Hepatocyte (in vitro differentiated cells): ENCODE data around the gene NR2F2. TPM values are rescaled to one million over a fixed set of nuclear protein-coding genes. Genes with fewer than 3 reads are reported as not detected.
A peak's percentile ranks its signal among the peaks of the same experiment; 100 is the strongest.

Experiments
- DNase-seq: peaks from one replicate; pipeline ENCODE4 v3.0.0-alpha.2; 2016; ENCODE audit warnings: low spot score
- H2AFZ ChIP-seq: fragments of 200-600 bp; sonication (generic); 2 replicates; pipeline ENCODE4 v1.6.0; 2016; ENCODE audit warnings: antibody characterized with exemption, mild to moderate bottlenecking
- H3K27ac ChIP-seq: fragments of 200-600 bp; sonication (generic); 2 replicates; pipeline ENCODE4 v1.5.1; 2016; ENCODE audit warnings: mild to moderate bottlenecking
- H3K27me3 ChIP-seq: fragments of 200-600 bp; sonication (generic); 2 replicates; pipeline ENCODE4 v1.6.1; 2016
- H3K36me3 ChIP-seq: fragments of 200-600 bp; sonication (generic); replicated peaks from 2 replicates; pipeline ENCODE4 v1.5.1; 2016; ENCODE audit warnings: low read depth; ENCODE audit not compliant: insufficient read depth
- H3K4me1 ChIP-seq: fragments of 200-600 bp; sonication (generic); 2 replicates; pipeline ENCODE4 v1.5.1; 2016; ENCODE audit warnings: mild to moderate bottlenecking, moderate library complexity; ENCODE audit not compliant: insufficient read depth
- H3K4me2 ChIP-seq: fragments of 200-600 bp; sonication (generic); 2 replicates; pipeline ENCODE4 v1.6.0; 2016
- H3K4me3 ChIP-seq: fragments of 200-600 bp; sonication (generic); 2 replicates; pipeline ENCODE4 v1.5.1; 2016; ENCODE audit warnings: mild to moderate bottlenecking
- H3K79me2 ChIP-seq: fragments of 200-600 bp; sonication (generic); 2 replicates; pipeline ENCODE4 v1.6.0; 2017; ENCODE audit warnings: mild to moderate bottlenecking
- H3K9me2 ChIP-seq: fragments of 200-600 bp; sonication (generic); replicated peaks from 2 replicates; pipeline ENCODE4 v1.6.0; 2017; ENCODE audit warnings: mild to moderate bottlenecking; ENCODE audit not compliant: insufficient read depth
- H3K9me3 ChIP-seq: fragments of 200-600 bp; sonication (generic); 2 replicates; pipeline ENCODE4 v1.5.1; 2016; ENCODE audit warnings: low read depth, mild to moderate bottlenecking
- H4K20me1 ChIP-seq: fragments of 200-600 bp; sonication (generic); 2 replicates; pipeline ENCODE4 v1.6.0; 2016; ENCODE audit warnings: mild to moderate bottlenecking; ENCODE audit not compliant: insufficient read depth, poor library complexity, severe bottlenecking
- EZH2 ChIP-seq: fragments of 200-600 bp; sonication (generic); IDR thresholded peaks from 2 replicates; pipeline ENCODE4 v1.6.1; 2016; ENCODE audit warnings: antibody characterized with exemption, mild to moderate bottlenecking, borderline replicate concordance
- EZH2phosphoT487 ChIP-seq: fragments of 200-600 bp; sonication (generic); IDR thresholded peaks from one replicate; pipeline ENCODE4 v1.6.1; 2018; ENCODE audit warnings: antibody characterized with exemption, mild to moderate bottlenecking, low read depth, moderate library complexity; ENCODE audit not compliant: unreplicated experiment, severe bottlenecking
- WGBS: methylation state at CpG from one replicate; pipeline ENCODE4 v1.1.6; 2016; ENCODE audit warnings: low lambda C conversion rate; ENCODE audit errors: missing lambda C conversion rate; 5-methylcytosine and 5-hydroxymethylcytosine counted together
- polyA plus RNA-seq: library from polyadenylated mRNA; unstranded; fragments of >200 nt; fragmentation: Nextera tagmentation; extraction: Ambion mirVana; gene quantifications from 2 replicates; pipeline ENCODE4 v1.2.1, GENCODE V29; 2016
- total RNA-seq: library from RNA; depleted of rRNA; stranded (reverse); fragments of >200 nt; gene quantifications from 2 replicates; pipeline ENCODE4 v1.2.3, GENCODE V29; 2014
- TF ChIP-seq, protein P1 (sequence below): fragments of 200-600 bp; sonication (generic); IDR thresholded peaks from 2 replicates; pipeline ENCODE4 v1.5.1; 2016; ENCODE audit warnings: antibody characterized with exemption, mild to moderate bottlenecking; ENCODE audit not compliant: poor library complexity

Gene NR2F2
- total and polyA plus RNA-seq, 2 experiments from 2014 or later: 23.0 to 27.9 TPM

DNA sequence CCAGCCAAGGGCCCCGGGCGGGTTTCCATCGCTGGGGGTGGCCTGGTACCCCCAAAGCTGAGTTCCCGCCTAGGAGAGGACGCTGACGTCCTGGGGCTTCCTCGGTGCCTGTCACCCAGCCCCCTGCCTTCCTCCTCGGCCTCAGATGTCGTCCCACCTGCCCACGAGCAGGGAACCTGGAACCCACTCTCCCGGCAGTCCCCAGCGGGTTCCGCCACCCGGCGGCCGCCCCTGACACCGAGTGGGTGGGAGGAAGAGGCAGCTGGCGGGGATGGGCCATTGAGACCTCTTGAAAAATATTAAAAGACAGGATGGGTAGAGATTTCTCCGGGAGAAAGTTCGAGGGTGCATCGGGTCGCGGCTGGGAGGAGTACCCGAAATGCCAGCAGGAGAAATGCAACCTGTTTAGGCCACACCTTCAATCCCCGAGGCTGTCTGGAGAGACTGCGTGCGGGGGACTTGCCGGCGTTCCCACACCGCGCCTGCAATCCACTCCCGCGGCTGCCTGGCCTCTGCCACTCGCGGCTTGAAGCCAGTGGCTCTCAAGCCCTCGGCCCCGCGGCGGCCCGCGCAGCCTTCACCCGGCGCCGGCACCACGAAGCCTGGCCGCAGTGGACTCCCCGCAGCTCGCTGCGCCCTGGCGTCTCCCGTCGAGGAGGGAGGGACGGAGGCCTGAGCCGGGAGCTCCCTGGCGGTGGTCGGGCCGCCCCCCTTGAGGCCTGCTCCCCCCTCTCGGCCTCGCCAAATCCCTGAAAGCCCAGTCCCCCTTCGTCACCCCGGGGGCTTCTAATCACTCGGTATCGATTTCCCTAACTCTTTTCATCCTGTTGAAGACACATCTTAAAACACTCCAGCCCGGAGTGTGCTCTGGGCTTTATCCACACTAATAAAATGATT is 8.6 kb upstream of the NR2F2 start:
- TF ChIP-seq EZH2phosphoT487 (no peak), EZH2 (peak; percentile 20)
- TF ChIP-seq, protein P1, sequence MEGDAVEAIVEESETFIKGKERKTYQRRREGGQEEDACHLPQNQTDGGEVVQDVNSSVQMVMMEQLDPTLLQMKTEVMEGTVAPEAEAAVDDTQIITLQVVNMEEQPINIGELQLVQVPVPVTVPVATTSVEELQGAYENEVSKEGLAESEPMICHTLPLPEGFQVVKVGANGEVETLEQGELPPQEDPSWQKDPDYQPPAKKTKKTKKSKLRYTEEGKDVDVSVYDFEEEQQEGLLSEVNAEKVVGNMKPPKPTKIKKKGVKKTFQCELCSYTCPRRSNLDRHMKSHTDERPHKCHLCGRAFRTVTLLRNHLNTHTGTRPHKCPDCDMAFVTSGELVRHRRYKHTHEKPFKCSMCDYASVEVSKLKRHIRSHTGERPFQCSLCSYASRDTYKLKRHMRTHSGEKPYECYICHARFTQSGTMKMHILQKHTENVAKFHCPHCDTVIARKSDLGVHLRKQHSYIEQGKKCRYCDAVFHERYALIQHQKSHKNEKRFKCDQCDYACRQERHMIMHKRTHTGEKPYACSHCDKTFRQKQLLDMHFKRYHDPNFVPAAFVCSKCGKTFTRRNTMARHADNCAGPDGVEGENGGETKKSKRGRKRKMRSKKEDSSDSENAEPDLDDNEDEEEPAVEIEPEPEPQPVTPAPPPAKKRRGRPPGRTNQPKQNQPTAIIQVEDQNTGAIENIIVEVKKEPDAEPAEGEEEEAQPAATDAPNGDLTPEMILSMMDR: peak; percentile 25
- H3K27ac ChIP-seq: peak overlapping the region; percentile 57

DNA sequence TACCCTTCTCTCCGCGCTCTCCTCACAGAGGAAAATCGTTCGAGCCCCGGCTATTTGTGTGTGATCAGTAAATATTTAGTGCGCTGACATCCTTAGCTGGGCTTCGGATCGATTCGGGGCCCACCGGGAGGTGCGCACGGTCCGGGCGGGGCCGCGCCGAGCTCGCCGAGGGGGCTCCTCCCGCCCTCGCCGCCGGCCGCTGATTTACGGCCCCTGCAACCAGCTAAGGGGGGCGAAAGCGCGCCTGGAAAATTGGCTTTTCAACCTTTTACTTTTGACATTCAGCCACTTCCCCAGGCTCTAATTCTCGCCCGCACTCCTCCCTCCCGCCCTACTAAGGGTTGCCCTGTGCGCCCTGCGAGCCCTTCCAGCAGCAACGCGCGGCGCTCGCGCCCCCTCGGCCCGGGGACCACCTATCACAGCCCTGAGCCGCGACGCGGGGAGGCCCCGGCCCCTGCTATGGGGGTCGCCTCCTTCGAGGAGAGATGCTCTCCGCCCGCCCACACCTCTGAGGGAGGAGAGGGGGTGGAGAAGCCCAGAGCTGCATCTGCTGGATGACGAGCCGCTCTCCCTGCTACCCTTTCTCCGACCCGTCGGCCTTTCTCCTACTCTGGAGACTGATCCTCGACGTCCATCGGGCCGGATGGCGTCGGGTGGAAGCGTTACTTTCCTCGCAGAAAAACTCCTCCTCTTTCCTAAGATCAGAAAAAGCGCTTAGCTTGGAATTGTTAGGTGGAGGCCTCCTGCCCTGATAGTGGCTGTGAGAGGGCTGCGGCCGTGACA is 7.8 kb upstream of the NR2F2 start:
- Histone ChIP-seq H3K4me1 (peaks cover 24% of the 10 kb centered on the region), H3K9me2 (no peaks in the 10 kb centered on the region), H3K36me3 (no peaks in the 10 kb centered on the region), H2AFZ (peak overlapping the region; percentile 66), H3K9me3 (no peaks in the 10 kb centered on the region), H3K79me2 (peaks cover 44% of the 10 kb centered on the region), H4K20me1 (no peaks in the 10 kb centered on the region), H3K4me2 (peak overlapping the region; percentile 84), H3K27me3 (peaks cover 21% of the 10 kb centered on the region), H3K4me3 (peak overlapping the region; percentile 27), H3K27ac (peak overlapping the region; percentile 57)
- 18% methylated on average over 54 of the region's 66 CpGs for WGBS
- TF ChIP-seq, protein P1: no peak
- TF ChIP-seq EZH2phosphoT487 (peak; percentile 40), EZH2 (peak; percentile 57)
- DNase-seq: peak; percentile 26

More for the DNA sequence above, 8.6 kb upstream of the NR2F2 start:
- H3K4me3 ChIP-seq: peak overlapping the region; percentile 27
- H3K4me2 ChIP-seq: peak overlapping the region; percentile 84
- peaks cover 21% of the 10 kb centered on the region for H3K27me3 ChIP-seq
- no peaks in the 10 kb centered on the region for H3K9me3 ChIP-seq
- peaks cover 40% of the 10 kb centered on the region for H3K79me2 ChIP-seq
- no peaks in the 10 kb centered on the region for H3K9me2 ChIP-seq
- peaks cover 20% of the 10 kb centered on the region for H3K4me1 ChIP-seq
- 5% methylated on average over 50 of the region's 64 CpGs for WGBS
- peak overlapping the region; percentile 66 for H2AFZ ChIP-seq
- DNase-seq: peak; percentile 44
- no peaks in the 10 kb centered on the region for H4K20me1 ChIP-seq
- no peaks in the 10 kb centered on the region for H3K36me3 ChIP-seq

DNA sequence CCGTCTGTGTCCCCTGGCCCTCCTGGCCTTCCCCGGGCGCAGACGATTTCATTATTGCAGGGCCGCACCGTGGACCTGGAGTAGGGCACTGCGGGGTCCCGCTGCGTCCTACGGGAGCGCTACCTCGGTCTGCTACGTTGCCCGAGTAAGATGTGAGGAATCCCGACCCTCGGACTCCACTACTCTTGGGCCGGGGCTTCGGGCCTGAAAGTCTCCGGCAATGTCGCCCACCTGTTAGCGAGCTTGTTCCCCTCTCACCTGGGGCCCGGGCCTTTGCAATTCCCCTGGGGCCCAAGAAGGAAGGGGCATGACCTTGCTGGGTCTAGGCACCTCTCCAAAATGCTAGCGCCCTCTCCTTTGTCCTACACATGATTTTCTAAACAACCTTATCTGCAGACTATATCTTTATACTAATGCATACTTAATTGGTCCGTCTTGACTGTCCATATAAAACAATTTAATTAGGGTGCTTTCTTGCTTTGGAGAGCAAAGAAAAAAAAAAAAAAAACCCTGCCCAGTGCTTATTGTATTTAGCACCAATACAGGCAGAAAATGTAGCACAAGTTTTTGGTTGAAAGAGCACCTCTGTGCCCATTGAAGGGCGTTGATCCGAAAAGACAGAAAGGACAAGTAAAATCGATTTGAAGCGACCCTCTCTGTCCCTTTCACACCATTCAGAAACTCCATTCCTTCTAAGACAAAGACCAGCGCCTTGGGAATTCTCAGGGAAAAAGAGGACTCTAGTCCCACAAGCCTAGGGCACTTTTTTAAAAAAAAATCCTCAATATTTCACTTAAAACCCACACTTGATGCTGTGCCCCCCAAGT is 7.0 kb upstream of the NR2F2 start:
- Histone ChIP-seq H3K4me2 (peak overlapping the region; percentile 84), H3K4me3 (no peak overlapping the region), H3K27ac (peak overlapping the region; percentile 90), H4K20me1 (no peaks in the 10 kb centered on the region), H3K79me2 (peaks cover 52% of the 10 kb centered on the region), H3K36me3 (no peaks in the 10 kb centered on the region), H3K9me2 (no peaks in the 10 kb centered on the region), H3K27me3 (peaks cover 21% of the 10 kb centered on the region), H2AFZ (no peak overlapping the region), H3K9me3 (no peaks in the 10 kb centered on the region), H3K4me1 (peaks cover 30% of the 10 kb centered on the region)
- WGBS: 49% methylated on average over 29 of the region's 29 CpGs
- no peak for DNase-seq
- TF ChIP-seq, protein P1: no peak
- TF ChIP-seq EZH2 (no peak), EZH2phosphoT487 (no peak)
